BLaER1 (cell line): ENCODE results near the gene KLRC1.
"Not testable (repeated sequence)": the region's sequence is repeated elsewhere in the genome, so short reads cannot be mapped to it uniquely, and the experiment has no call there.

Source experiments
- H3K27ac ChIP-seq: shearing (Covaris generic); formaldehyde crosslinking; 2 replicates; pipeline ENCODE4 v1.8.1; 2022
- H3K27me3 ChIP-seq: shearing (Covaris generic); formaldehyde crosslinking; 2 replicates; pipeline ENCODE4 v1.8.1; 2022
- H3K36me3 ChIP-seq: shearing (Covaris generic); formaldehyde crosslinking; 2 replicates; pipeline ENCODE4 v1.8.1; 2022
- H3K4me1 ChIP-seq: shearing (Covaris generic); formaldehyde crosslinking; 2 replicates; pipeline ENCODE4 v1.8.1; 2022
- H3K4me2 ChIP-seq: shearing (Covaris generic); formaldehyde crosslinking; 2 replicates; pipeline ENCODE4 v1.8.1; 2022
- H3K4me3 ChIP-seq: shearing (Covaris generic); formaldehyde crosslinking; 2 replicates; pipeline ENCODE4 v1.8.1; 2022
- H3K9ac ChIP-seq: shearing (Covaris generic); formaldehyde crosslinking; 2 replicates; pipeline ENCODE4 v1.8.1; 2022
- H3K9me3 ChIP-seq: shearing (Covaris generic); formaldehyde crosslinking; 2 replicates; pipeline ENCODE4 v1.8.1; 2022
- H4K20me1 ChIP-seq: shearing (Covaris generic); formaldehyde crosslinking; 2 replicates; pipeline ENCODE4 v1.8.1; 2022
- Cebpa-rat ChIP-seq: shearing (Covaris generic); IDR thresholded peaks from 2 replicates; pipeline ENCODE4 v1.8.1; 2022

KLRC1 gene

GRCh38 chr12:10456856-10457255 lies 3.7 kb upstream of the KLRC1 start:
- no peak overlapping the region for H3K4me2 ChIP-seq
- H3K9me3 ChIP-seq, result peaks cover 45% of the 10 kb centered on the region
- no peak for TF ChIP-seq Cebpa-rat
- H4K20me1 ChIP-seq, result no peaks in the 10 kb centered on the region
- 0 out of 2 replicates have a peak, but pooled peaks cover 6% of the 10 kb centered on the region for H3K4me1 ChIP-seq
- no peak overlapping the region for H3K27ac ChIP-seq
- H3K27me3 ChIP-seq, result no peaks in the 10 kb centered on the region
- no peak overlapping the region for H3K4me3 ChIP-seq
- H3K9ac ChIP-seq, result no peak overlapping the region
- H3K36me3 ChIP-seq, result no peaks in the 10 kb centered on the region

- TF ChIP-seq Cebpa-rat, result no peak
- Histone ChIP-seq H3K4me2 (no peak overlapping the region), H3K9me3 (peaks cover 41% of the 10 kb centered on the region), H3K27ac (no peak overlapping the region), H3K4me1 (0 out of 2 replicates have a peak, but pooled peaks cover 6% of the 10 kb centered on the region), H3K27me3 (no peaks in the 10 kb centered on the region), H3K4me3 (no peak overlapping the region), H3K36me3 (no peaks in the 10 kb centered on the region), H4K20me1 (no peaks in the 10 kb centered on the region), H3K9ac (no peak overlapping the region)
Observed at GRCh38 chr12:10455766-10456165, 2.6 kb upstream of the KLRC1 start.

- Histone ChIP-seq H3K27me3 (no peaks in the 10 kb centered on the region), H3K4me1 (0 out of 2 replicates have a peak, but pooled peaks cover 6% of the 10 kb centered on the region), H4K20me1 (no peaks in the 10 kb centered on the region), H3K9ac (no peak overlapping the region), H3K4me3 (no peak overlapping the region), H3K27ac (no peak overlapping the region), H3K4me2 (no peak overlapping the region), H3K9me3 (peaks cover 41% of the 10 kb centered on the region), H3K36me3 (no peaks in the 10 kb centered on the region)
- no peak for TF ChIP-seq Cebpa-rat
Observed at GRCh38 chr12:10454531-10454930, 1.4 kb upstream of the KLRC1 start.

GRCh38 chr12:10448236-10448635 lies 4.9 kb downstream of the KLRC1 start:
- no peaks in the 10 kb centered on the region for H3K36me3 ChIP-seq
- no peak overlapping the region for H3K9ac ChIP-seq
- no peaks in the 10 kb centered on the region for H3K9me3 ChIP-seq
- H4K20me1 ChIP-seq, result no peaks in the 10 kb centered on the region
- no peaks in the 10 kb centered on the region for H3K27me3 ChIP-seq
- no peak overlapping the region for H3K27ac ChIP-seq
- no peak for TF ChIP-seq Cebpa-rat
- H3K4me3 ChIP-seq, result no peak overlapping the region
- no peaks in the 10 kb centered on the region for H3K4me1 ChIP-seq
- H3K4me2 ChIP-seq, result no peak overlapping the region

- H3K36me3 ChIP-seq, H3K27me3 ChIP-seq, H3K4me2 ChIP-seq, H3K9me3 ChIP-seq, H4K20me1 ChIP-seq, H3K27ac ChIP-seq, H3K4me3 ChIP-seq, H3K9ac ChIP-seq, H3K4me1 ChIP-seq: not testable (repeated sequence)
Observed at GRCh38 chr12:10446052-10446451, 7.1 kb downstream of the KLRC1 start.

GRCh38 chr12:10441144-10441543 lies 12.0 kb downstream of the KLRC1 start:
- H3K27ac ChIP-seq, H3K4me1 ChIP-seq, H3K9me3 ChIP-seq, H3K4me3 ChIP-seq, H3K27me3 ChIP-seq, H3K9ac ChIP-seq, H4K20me1 ChIP-seq, H3K36me3 ChIP-seq, H3K4me2 ChIP-seq: not testable (repeated sequence)

- not testable (repeated sequence) for H3K4me2 ChIP-seq, H3K9ac ChIP-seq, H3K9me3 ChIP-seq, H3K4me1 ChIP-seq, H3K4me3 ChIP-seq, H4K20me1 ChIP-seq, H3K27ac ChIP-seq, H3K36me3 ChIP-seq, H3K27me3 ChIP-seq
Observed at GRCh38 chr12:10439608-10440274, 13.4 kb downstream of the KLRC1 start.

- H3K27me3 ChIP-seq, H3K9me3 ChIP-seq, H3K4me3 ChIP-seq, H3K27ac ChIP-seq, H3K9ac ChIP-seq, H4K20me1 ChIP-seq, H3K4me2 ChIP-seq, H3K4me1 ChIP-seq, H3K36me3 ChIP-seq: not testable (repeated sequence)
Observed at GRCh38 chr12:10437601-10438000, 15.6 kb downstream of the KLRC1 start.

GRCh38 chr12:10435816-10436215 lies 17.4 kb downstream of the KLRC1 start, which contains the start of gene KLRC2:
Gene KLRC2 (minus strand): TSS chr12:10436010. CDS start chr12:10435986, 24 bp downstream.
- not testable (repeated sequence) for H3K27ac ChIP-seq, H3K9me3 ChIP-seq

GRCh38 chr12:10430623-10431022 lies 22.6 kb downstream of the KLRC1 start:
- H3K27me3 ChIP-seq, H3K4me1 ChIP-seq, H3K27ac ChIP-seq, H3K4me2 ChIP-seq, H3K36me3 ChIP-seq, H4K20me1 ChIP-seq, H3K9ac ChIP-seq, H3K4me3 ChIP-seq, H3K9me3 ChIP-seq: not testable (repeated sequence)

More at GRCh38 chr12:10435816-10436215, 17.4 kb downstream of the KLRC1 start, which contains the start of gene KLRC2:
- H3K9ac ChIP-seq, H3K4me3 ChIP-seq, H4K20me1 ChIP-seq, H3K36me3 ChIP-seq, H3K4me1 ChIP-seq, H3K4me2 ChIP-seq, H3K27me3 ChIP-seq: not testable (repeated sequence)

GRCh38 chr12:10425938-10426337 lies 27.2 kb downstream of the KLRC1 start:
- H3K36me3 ChIP-seq, H3K9ac ChIP-seq, H3K4me1 ChIP-seq, H3K4me3 ChIP-seq, H3K27ac ChIP-seq, H3K4me2 ChIP-seq, H3K9me3 ChIP-seq, H3K27me3 ChIP-seq, H4K20me1 ChIP-seq: not testable (repeated sequence)

GRCh38 chr12:10424260-10424899 lies 28.8 kb downstream of the KLRC1 start:
- H3K9me3 ChIP-seq, H3K4me1 ChIP-seq, H3K9ac ChIP-seq, H3K36me3 ChIP-seq, H3K27me3 ChIP-seq, H3K27ac ChIP-seq, H4K20me1 ChIP-seq, H3K4me2 ChIP-seq, H3K4me3 ChIP-seq: not testable (repeated sequence)

GRCh38 chr12:10422159-10422558 lies 31.0 kb downstream of the KLRC1 start:
- not testable (repeated sequence) for H3K9ac ChIP-seq, H3K36me3 ChIP-seq, H3K27ac ChIP-seq, H3K4me2 ChIP-seq, H3K27me3 ChIP-seq, H3K4me1 ChIP-seq, H4K20me1 ChIP-seq, H3K4me3 ChIP-seq, H3K9me3 ChIP-seq

GRCh38 chr12:10420334-10420733 lies 32.8 kb downstream of the KLRC1 start, which contains the start of gene KLRC3:
Gene KLRC3 (minus strand): TSS chr12:10420595. CDS start chr12:10420550, 45 bp downstream.
- H3K4me3 ChIP-seq, H3K27me3 ChIP-seq, H3K4me2 ChIP-seq, H3K36me3 ChIP-seq, H3K9me3 ChIP-seq, H3K9ac ChIP-seq, H4K20me1 ChIP-seq, H3K27ac ChIP-seq, H3K4me1 ChIP-seq: not testable (repeated sequence)
